GM21367 (cell line): Measurements from ENCODE around the gene TIGD1.

Source experiments
- ATAC-seq: cut with Tn5 transposase; IDR thresholded peaks from one replicate; pipeline ENCODE4 v1.9.1; 2021; ENCODE audit not compliant: unreplicated experiment

The TIGD1 gene

GRCh38 chr2:232502911-232503808, 47.2 kb downstream of the TIGD1 start:
- ATAC-seq: no peak

GRCh38 chr2:232502511-232502910, 47.8 kb downstream of the TIGD1 start:
- no peak for ATAC-seq

GRCh38 chr2:232501794-232502390, 48.5 kb downstream of the TIGD1 start:
- no peak for ATAC-seq

GRCh38 chr2:232501331-232501771, 49.0 kb downstream of the TIGD1 start:
- no peak for ATAC-seq

- no peak for ATAC-seq
Observed at GRCh38 chr2:232498452-232498851, 51.9 kb downstream of the TIGD1 start.
